RWPE2 (cell line): ENCODE measurements around the gene HMCN2.
"Not testable (repeated sequence)": the region's sequence is repeated elsewhere in the genome, so short reads cannot be mapped to it uniquely, and the experiment has no call there.

ENCODE experiments used
- ATAC-seq: fragments of 200-7000 bp; cut with Tn5 transposase; 3 replicates; pipeline ENCODE4 v1.9.1; 2021; ENCODE audit warnings: low read depth
- DNase-seq: peaks from one replicate; pipeline ENCODE4 v3.0.0-alpha.2; 2020; ENCODE audit warnings: low spot score
- H3K27ac ChIP-seq: fragments of 450-650 bp; 2 replicates; pipeline ENCODE4 v1.5.1; 2017; ENCODE audit warnings: mild to moderate bottlenecking; ENCODE audit not compliant: poor library complexity, severe bottlenecking
- H3K27me3 ChIP-seq: fragments of 250-450 bp; sonication (Bioruptor Pico); 2 replicates; pipeline ENCODE4 v1.5.1; 2021; ENCODE audit warnings: mild to moderate bottlenecking, moderate library complexity; ENCODE audit not compliant: insufficient read depth, poor library complexity, severe bottlenecking
- H3K36me3 ChIP-seq: fragments of 250-450 bp; sonication (Bioruptor Pico); 2 replicates; pipeline ENCODE4 v1.5.1; 2020; ENCODE audit warnings: low read depth, mild to moderate bottlenecking, moderate library complexity
- H3K4me1 ChIP-seq: fragments of 250-450 bp; sonication (Bioruptor Pico); 2 replicates; pipeline ENCODE4 v1.5.1; 2021; ENCODE audit warnings: mild to moderate bottlenecking, moderate library complexity; ENCODE audit not compliant: insufficient read depth, poor library complexity, severe bottlenecking
- H3K4me3 ChIP-seq: fragments of 250-450 bp; sonication (Bioruptor Pico); 2 replicates; pipeline ENCODE4 v1.5.1; 2021; ENCODE audit warnings: mild to moderate bottlenecking, moderate library complexity; ENCODE audit not compliant: severe bottlenecking
- H3K9me3 ChIP-seq: fragments of 250-450 bp; sonication (Bioruptor Pico); 2 replicates; pipeline ENCODE4 v1.5.1; 2021; ENCODE audit warnings: mild to moderate bottlenecking, moderate library complexity; ENCODE audit not compliant: severe bottlenecking
- CTCF ChIP-seq: fragments of 450-650 bp; IDR thresholded peaks from one replicate; pipeline ENCODE4 v1.5.1; 2017; ENCODE audit warnings: mild to moderate bottlenecking, moderate library complexity; ENCODE audit not compliant: poor library complexity, severe bottlenecking

Gene HMCN2

GRCh38 chr9:130336885-130337284 is 71.3 kb downstream of the HMCN2 start:
- no peak for TF ChIP-seq CTCF
- DNase-seq (no peak), ATAC-seq (no peak)
- H3K27me3 ChIP-seq, result no peaks in the 10 kb centered on the region
- no peaks in the 10 kb centered on the region for H3K36me3 ChIP-seq
- H3K27ac ChIP-seq, result no peak overlapping the region
- H3K4me1 ChIP-seq, result no peaks in the 10 kb centered on the region
- H3K4me3 ChIP-seq, result no peak overlapping the region
- H3K9me3 ChIP-seq, result no peaks in the 10 kb centered on the region

GRCh38 chr9:130337318-130337717 is 71.8 kb downstream of the HMCN2 start:
- H3K27ac ChIP-seq, result no peak overlapping the region
- no peaks in the 10 kb centered on the region for H3K4me1 ChIP-seq
- no peak overlapping the region for H3K4me3 ChIP-seq
- H3K27me3 ChIP-seq, result no peaks in the 10 kb centered on the region
- no peaks in the 10 kb centered on the region for H3K36me3 ChIP-seq
- TF ChIP-seq CTCF, result no peak
- H3K9me3 ChIP-seq, result no peaks in the 10 kb centered on the region
- ATAC-seq (no peak), DNase-seq (no peak)

GRCh38 chr9:130337784-130338380 is 72.3 kb downstream of the HMCN2 start:
- Histone ChIP-seq H3K4me1 (no peaks in the 10 kb centered on the region), H3K27me3 (no peaks in the 10 kb centered on the region), H3K4me3 (no peak overlapping the region), H3K9me3 (no peaks in the 10 kb centered on the region), H3K36me3 (no peaks in the 10 kb centered on the region), H3K27ac (no peak overlapping the region)
- no peak for TF ChIP-seq CTCF
- ATAC-seq (no peak), DNase-seq (no peak)

- H3K4me1 ChIP-seq, H3K27me3 ChIP-seq, ATAC-seq, DNase-seq, H3K27ac ChIP-seq, H3K4me3 ChIP-seq, H3K9me3 ChIP-seq, H3K36me3 ChIP-seq: not testable (repeated sequence)
Measured at GRCh38 chr9:130338891-130339290, 73.3 kb downstream of the HMCN2 start.

- H3K9me3 ChIP-seq, result no peaks in the 10 kb centered on the region
- no peak overlapping the region for H3K4me3 ChIP-seq
- no peak for ATAC-seq
- H3K4me1 ChIP-seq, result no peaks in the 10 kb centered on the region
- no peak for TF ChIP-seq CTCF
- no peak overlapping the region for H3K27ac ChIP-seq
- H3K27me3 ChIP-seq, result no peaks in the 10 kb centered on the region
- no peaks in the 10 kb centered on the region for H3K36me3 ChIP-seq
- no peak for DNase-seq
Measured at GRCh38 chr9:130339306-130339705, 73.7 kb downstream of the HMCN2 start.
